NCI-H1417 treated with DMSO at 0.1 percent for 48 hours (cell line): ENCODE results near the gene PDIA5.

Source experiments
- DNase-seq: peaks from one replicate; lab custom pipeline; 2025; lab: John Stamatoyannopoulos, UW

The PDIA5 gene

DNA sequence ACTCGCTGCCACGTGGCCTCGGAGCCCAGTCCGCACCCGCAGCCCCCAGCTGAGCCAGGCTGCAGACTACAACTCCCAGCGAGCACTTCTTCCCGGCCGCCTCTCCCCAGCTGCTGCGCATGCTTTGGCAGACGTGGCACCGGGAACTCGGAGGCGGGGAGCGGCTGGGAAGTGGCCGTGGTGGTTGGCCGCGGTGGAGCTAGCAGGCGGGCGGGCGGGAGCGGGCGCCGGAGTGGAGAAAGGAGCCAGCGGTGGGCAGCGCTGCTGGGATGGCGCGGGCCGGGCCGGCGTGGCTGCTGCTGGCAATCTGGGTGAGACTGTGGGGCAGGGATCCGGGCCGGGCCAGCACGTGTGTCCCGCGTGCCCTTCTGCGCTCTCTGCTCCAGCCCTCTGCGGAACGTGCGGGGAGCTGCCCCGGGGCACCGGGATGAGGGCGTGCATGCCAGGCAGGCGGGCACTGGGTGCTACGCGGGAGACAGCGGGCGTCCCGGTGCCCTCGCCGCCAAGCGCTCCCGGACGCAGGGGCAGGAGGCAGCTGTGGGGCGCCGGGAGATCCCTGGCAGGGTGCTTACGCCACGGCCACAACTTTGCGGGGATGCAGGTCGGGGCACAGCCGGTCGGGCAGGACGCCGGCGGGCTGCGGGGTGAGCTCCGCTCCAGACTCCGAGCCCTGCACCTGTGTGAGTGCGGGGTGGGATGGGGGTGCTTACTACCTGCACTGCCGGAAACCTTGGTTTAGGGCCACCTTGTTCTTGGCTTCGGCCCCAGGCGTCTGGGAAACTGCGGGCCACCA lies at the start of gene PDIA5:
PDIA5 (plus strand) TSS at position 130 of the 793 bp plus-strand sequence; CDS start at position 270, 140 bp downstream.
- peak; percentile 78 for DNase-seq

DNA sequence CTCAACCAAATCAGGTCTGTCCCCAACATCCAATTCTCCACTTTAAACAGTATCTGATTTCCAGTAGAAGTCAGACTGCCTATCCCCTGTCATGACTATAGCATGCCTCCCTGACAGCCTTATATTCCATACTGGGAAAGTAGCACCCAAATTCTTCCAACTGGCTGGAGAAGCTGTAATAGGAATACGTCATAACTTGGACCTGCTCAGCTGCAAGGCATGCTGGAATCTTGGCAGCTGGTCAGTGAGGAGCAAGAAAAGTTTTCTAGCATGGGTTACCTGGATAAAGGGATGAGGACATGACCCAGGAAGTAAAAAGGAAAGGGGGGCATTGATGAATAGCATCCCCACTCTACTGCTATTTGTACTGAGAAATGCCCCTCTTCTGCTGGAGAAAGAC lies 48.1 kb upstream of the PDIA5 start:
- no peak for DNase-seq

DNA sequence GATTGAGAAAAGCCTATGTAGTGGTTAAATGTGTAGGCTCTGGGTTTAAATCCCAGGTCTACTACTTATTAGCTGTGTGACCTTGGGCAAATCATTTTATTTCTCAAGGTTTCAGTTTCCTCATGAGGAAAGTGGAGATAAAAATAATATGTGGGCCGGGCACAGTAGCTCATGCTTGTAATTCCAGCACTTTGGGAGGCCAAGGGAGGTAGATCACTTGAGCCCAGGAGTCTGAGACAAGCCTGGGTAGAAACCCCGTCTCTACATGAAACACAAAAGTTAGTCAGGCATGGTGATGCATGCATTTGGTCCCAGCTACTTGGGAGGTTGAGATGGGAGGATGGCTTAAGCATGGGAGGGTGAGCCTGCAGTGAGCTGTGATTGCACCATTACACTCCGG lies 47.7 kb upstream of the PDIA5 start:
- DNase-seq = no peak

DNA sequence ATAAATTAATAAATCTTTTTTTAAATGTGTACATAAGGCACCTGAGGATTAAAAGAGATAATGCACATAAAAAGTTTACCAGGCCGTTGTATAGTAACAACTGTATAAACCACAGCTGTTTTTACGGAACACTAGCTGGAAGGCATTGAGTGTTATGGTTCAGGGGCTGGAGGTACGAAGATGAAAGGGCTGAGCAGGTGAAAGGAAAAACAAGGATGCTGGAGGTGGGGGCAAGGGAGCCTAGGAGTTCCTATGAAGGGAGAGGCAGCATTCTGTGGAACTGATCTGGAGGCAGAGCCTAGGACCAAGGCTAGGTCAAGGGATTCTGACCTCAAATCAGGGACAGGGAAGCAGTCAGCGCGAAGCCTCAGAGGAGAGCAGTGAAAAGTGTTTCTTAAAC lies 47.2 kb upstream of the PDIA5 start:
- DNase-seq = no peak

DNA sequence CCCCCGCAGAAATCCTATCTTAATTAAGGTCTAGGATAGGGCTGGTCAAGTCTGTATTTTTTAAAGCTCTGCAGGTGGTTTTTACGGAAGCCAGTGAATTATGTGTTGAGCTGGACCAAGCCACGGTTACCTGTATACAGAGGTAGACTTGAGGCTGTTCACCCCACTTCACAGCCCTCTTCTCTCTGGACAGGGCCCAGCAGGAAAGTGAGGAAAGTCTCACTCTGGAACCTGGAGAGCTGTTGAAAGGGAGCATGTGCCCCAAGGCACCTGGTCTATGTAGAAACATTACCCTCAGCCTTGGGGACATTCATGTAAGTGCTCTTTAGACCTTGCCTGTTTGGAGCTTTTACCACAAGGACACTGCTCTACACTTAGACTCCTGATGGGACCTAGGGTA lies 46.1 kb upstream of the PDIA5 start:
- DNase-seq = no peak

GRCh38 chr3:123021388-123021787 lies 45.4 kb upstream of the PDIA5 start:
- DNase-seq = no peak

GRCh38 chr3:123021996-123022510 lies 44.8 kb upstream of the PDIA5 start:
- no peak for DNase-seq

GRCh38 chr3:123024056-123024455 lies 42.8 kb upstream of the PDIA5 start:
- no peak for DNase-seq

- no peak for DNase-seq
Observed at GRCh38 chr3:123025642-123026521, 40.9 kb upstream of the PDIA5 start.

GRCh38 chr3:123026565-123027291 lies 40.1 kb upstream of the PDIA5 start:
- DNase-seq = no peak

- no peak for DNase-seq
Observed at GRCh38 chr3:123027292-123028232, 39.3 kb upstream of the PDIA5 start, which contains the start of gene SEMA5B. TSS of gene SEMA5B (minus strand) at chr3:123027763. CDS start at chr3:122961263, 66,500 bp downstream.

DNA sequence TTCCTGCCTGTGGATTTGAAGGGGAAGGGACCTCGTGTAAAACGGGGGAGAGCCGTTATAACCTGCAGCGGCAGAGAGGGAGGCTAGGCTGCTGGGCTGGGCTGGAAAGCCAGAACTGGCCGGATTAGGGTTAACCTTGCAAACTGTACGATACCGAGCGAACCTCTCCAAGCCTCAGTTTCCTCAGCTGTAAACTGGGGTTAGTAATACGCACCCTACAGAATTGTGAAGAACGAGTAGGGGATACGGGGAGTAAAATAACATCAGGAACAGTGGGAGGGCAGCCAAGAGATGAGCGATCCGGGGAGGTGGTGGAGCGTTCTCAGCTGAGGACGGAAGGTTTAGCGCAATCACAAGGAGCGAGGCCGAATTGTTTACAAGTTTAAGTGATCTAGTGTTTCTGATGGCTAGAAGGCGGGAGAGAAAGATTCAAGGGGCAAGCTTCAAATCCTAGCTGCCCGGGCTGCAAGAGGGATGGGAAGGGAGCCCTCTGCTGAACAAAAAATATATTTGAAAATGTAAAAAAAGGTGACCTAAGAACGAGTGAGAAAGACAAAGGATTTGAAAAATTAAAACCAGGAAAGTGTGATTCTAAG lies 38.5 kb upstream of the PDIA5 start:
- peak; percentile 38 for DNase-seq

- DNase-seq = no peak
Observed at GRCh38 chr3:123031051-123031450, 35.8 kb upstream of the PDIA5 start.

- no peak for DNase-seq
Observed at GRCh38 chr3:123032057-123032456, 34.8 kb upstream of the PDIA5 start.

GRCh38 chr3:123034120-123034519 lies 32.7 kb upstream of the PDIA5 start:
- no peak for DNase-seq

GRCh38 chr3:123034996-123035395 lies 31.8 kb upstream of the PDIA5 start:
- DNase-seq = no peak

GRCh38 chr3:123036352-123037014 lies 30.3 kb upstream of the PDIA5 start:
- DNase-seq = no peak

DNA sequence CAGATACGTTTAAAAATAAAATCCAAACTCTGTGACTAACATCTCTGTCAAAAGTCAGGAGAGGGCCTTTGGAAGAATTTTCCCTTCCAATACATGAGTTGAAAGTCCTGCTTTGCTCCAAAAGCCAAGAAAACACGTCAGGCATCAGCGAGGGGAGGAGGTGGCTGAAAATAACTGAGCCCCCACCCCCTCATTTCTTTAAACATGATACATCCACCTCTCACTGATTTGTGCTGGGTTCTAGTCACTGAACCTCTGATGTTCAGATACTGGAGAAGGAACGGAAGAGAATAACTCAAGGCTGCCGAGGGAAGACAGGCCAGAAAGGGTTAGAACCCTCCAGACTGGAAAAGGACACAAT lies 29.8 kb upstream of the PDIA5 start:
- DNase-seq = no peak

GRCh38 chr3:123038751-123039150 lies 28.1 kb upstream of the PDIA5 start:
- DNase-seq = peak; percentile 16

- no peak for DNase-seq
Observed at GRCh38 chr3:123039178-123039577, 27.6 kb upstream of the PDIA5 start.
